ENCODE results near the gene PTMA.
A peak's percentile ranks its signal among the peaks of the same experiment; 100 is the strongest.
"Not testable (repeated sequence)": the region's sequence is repeated elsewhere in the genome, so short reads cannot be mapped to it uniquely, and the experiment has no call there.

PTMA gene

GRCh38 chr2:231707927-231708772 lies at the start of gene PTMA:
Gene PTMA, plus strand, starts transcription at chr2:231708525. Its CDS starts 182 bp downstream, at chr2:231708707.
- peak; percentile 100 for DNase-seq (ENCODE audit: low spot score)

GRCh38 chr2:231660073-231660472 lies 48.3 kb upstream of the PTMA start:
- DNase-seq (ENCODE audit: low spot score): not testable (repeated sequence)

DNA sequence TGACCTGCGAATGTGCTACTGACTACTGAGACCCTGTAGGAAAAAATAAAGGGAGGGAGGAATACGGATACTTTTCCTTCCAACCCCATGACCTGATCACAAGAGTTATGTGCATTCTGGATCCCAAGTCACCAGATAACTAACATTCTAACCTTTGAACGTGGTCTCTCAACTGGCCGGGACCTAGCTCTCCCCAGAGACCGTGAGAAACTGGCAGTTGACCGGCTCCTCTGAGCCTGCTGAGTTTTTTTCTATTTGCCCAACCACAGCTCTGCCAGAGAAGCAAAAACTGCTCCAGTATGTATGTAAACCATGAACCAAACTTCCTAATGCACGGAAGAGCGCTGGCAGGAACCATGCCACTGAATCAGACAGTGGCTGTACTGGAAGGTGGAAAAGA lies 47.5 kb upstream of the PTMA start:
- no peak for DNase-seq (ENCODE audit: low spot score)

GRCh38 chr2:231661422-231662027 lies 46.8 kb upstream of the PTMA start:
- DNase-seq (ENCODE audit: low spot score): no peak

GRCh38 chr2:231662028-231662810 lies 46.1 kb upstream of the PTMA start:
- peak; percentile 96 for DNase-seq (ENCODE audit: low spot score)

- DNase-seq (ENCODE audit: low spot score): no peak
These were observed 45.4 kb upstream of the PTMA start for GRCh38 chr2:231662811-231663457.

GRCh38 chr2:231663458-231664212 lies 44.7 kb upstream of the PTMA start:
- no peak for DNase-seq (ENCODE audit: low spot score)

- no peak for DNase-seq (ENCODE audit: low spot score)
These were observed 43.6 kb upstream of the PTMA start for GRCh38 chr2:231664727-231665126.

GRCh38 chr2:231665245-231666170 lies 42.8 kb upstream of the PTMA start:
- DNase-seq (ENCODE audit: low spot score): no peak

DNA sequence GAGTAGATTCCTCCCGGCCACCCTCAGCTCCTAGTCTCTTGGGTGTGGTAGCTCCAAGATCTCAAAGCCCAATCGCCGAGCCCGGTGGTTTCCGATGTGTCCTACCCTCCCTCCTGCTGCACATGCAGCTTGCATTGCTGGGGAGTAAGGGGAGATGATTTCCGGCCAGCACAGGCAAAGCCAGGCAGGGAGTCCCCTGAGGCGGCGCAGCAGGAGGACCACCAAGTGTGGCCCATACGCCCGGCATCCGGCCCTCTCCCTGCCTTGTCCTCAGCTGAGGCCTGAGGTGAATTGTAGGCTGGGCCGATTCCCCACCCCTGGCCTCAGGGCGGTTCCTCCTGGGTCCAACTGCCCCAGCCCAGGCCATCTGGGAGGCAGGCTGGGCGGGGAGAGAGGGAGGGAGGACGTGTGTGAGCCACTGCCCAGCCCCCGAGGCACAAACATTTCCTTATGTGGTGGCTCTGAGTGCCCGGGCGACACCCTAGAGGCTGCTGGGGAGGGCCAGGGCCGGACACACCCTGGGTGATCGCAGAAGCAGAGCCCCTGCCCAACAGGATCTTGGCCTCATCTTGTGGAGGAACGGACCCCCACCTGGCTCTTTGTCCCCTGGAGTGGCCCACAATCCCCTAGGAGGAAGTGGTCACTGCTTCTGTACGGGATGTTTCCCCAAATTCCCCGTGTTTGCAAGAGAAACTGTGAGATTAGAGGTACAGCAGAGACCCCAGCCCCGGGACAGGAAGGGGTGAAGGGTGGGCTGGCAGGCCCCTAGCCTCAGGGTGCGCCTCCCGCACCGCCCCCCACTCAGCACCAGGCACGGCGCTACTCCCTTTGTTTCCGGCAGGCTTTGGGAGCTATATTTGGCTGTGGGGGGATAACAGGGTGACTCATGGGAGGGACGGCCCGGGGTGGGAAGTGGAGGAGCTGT lies 41.9 kb upstream of the PTMA start:
- no peak for DNase-seq (ENCODE audit: low spot score)

- no peak for DNase-seq (ENCODE audit: low spot score)
These were observed 41.3 kb upstream of the PTMA start for GRCh38 chr2:231667096-231667427.

DNA sequence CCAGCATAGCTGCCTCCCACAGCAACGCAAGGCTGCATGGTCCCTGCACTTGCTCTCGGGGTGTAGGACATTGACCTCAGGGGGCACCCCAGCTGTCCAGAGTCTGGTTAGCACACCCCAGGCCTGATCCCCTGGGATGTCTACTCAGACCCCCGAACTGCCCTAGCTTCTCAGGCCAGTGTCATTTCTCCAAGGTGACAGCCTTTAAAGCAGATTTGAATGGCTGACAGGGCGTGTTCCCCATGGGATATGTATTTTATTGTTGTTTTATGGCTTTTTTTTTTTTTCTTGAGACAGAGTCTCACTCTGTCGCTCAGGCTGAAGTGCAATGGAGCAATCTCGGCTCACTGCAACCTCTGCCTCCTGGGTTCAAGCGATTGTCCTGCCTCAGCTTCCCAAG lies 40.8 kb upstream of the PTMA start:
- DNase-seq (ENCODE audit: low spot score): no peak

DNA sequence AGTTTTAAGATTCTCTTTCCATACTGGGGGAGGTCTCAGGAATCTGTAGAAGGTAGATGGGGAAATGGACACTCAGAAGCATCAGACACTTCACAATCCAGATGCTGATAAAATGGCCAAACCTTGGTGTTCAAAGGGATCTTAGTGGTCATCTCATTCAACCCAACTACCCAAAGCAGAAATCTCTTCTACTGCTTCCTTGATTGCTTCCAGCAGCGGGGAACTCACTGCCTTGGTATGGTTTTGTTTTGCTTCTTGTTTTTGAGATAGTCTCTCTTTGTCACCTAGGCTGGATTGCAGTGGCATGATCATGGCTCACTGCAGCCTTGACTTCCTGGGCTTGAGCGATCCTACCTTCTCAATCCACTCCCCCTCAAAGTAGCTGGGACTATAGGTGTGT lies 39.3 kb upstream of the PTMA start:
- DNase-seq (ENCODE audit: low spot score): no peak

DNA sequence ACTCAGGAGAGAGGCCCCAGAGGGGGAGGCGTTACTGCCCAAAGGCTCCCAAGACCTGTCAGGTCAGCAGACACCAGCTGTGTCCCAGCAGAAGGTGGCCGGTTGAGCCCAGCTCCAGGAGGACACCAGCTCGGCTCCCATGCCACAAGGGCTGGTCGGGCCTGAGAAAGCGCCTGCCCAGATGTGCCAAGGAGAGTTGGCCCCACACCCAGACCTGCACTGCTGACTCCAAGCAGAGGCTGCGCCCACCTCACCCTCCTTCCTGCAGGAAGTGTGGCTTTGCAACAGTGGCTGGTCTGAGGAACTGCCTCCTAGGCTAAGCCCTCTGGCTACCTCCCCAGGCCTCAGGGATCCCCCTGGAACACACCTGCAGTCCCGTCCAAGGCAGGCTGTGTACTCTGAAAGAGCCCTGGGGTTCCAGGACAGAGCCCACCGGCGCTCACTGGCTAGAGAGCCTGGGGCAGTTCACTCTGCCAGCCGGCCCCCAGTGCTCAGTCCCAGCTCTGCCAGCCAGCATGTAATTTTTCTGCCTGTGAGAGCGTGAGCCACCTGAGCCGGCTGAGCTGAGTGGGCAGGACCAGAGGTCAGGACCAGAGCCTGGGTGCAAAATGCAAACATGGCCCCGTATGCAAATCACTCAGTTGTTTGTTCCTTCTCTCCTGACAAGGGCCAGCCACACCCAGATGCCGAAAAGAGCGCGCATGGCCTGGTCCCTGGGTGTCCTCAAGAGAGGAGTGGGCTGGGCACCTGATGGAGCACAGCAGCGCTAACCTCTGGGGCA lies 36.9 kb upstream of the PTMA start:
- DNase-seq (ENCODE audit: low spot score): no peak

DNA sequence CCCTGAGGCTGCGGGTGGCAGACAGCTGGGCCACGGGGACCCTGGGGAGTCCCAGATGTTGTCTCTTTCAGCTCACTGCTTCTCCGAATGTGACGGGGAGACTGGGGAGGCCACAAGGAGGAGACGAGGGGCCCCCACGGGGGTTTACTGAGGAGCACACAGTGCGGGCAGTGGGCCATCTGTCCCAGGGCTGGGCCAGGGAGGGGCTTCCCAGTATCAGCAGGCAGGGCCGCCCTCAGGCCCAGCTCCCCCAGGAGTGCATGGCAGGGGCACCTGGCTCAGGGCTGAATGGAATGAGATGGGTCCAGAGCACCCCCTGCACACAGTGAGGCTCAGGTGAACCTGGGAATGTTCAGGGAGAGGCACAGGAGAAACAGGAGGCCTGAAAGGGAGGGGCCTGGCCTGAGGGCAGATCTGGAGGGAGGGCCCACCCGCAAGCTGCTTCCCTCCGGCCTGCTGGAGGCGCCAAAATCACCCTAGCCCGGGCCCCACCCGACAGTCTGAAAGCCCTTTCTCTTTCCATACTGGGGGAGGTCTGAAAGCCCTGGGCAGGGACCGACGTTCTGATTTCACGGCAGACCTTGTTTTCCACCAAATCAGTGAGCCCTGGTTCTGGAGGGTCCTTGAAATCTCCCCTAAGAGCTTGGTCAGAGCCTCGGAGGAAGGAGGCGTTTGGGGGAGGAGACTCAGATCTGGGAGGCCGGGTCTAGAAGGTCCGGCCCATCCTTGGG lies 35.5 kb upstream of the PTMA start:
- DNase-seq (ENCODE audit: low spot score): no peak

DNA sequence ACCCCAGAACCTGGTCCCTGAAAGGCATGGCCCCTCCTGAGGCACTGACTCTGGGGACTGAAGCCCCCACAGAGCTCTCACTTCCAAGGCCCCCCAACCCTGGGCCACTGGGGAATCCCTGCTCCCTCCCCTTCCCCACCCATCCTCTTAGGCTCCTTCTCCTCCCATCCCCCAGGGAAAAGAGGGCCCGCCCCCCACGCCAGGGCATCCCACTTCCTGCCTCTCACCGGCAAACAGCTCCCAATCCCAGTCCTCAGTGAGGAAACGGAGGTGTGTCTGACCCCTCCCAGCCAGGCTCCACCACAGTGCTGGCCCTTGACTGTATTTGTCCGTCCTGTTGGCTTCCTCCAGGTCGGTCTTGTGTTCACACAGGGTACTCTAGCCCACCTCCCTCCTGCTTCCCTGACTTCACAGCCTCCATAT lies 35.0 kb upstream of the PTMA start:
- no peak for DNase-seq (ENCODE audit: low spot score)

- peak; percentile 54 for DNase-seq (ENCODE audit: low spot score)
These were observed 33.6 kb upstream of the PTMA start for GRCh38 chr2:231674587-231675338.

Measured in CD4-positive, alpha-beta T cell treated with Interleukin-6 at 100 ng/mL for 8 hours (primary cell).